CD4-positive, alpha-beta T cell treated with Interleukin-15 for 4 hours (primary cell): ENCODE results near the gene TIAM2.
A peak's percentile ranks its signal among the peaks of the same experiment; 100 is the strongest.

Source experiments
- DNase-seq: peaks from one replicate; pipeline ENCODE4 v3.0.0-alpha.2; 2020; ENCODE audit warnings: low spot score

TIAM2 gene

GRCh38 chr6:155064303-155064702 is 69.2 kb downstream of the TIAM2 start:
- no peak for DNase-seq

GRCh38 chr6:155066361-155066760 is 71.2 kb downstream of the TIAM2 start:
- no peak for DNase-seq

- no peak for DNase-seq
These were observed 72.0 kb downstream of the TIAM2 start for GRCh38 chr6:155066921-155067680.

- no peak for DNase-seq
These were observed 73.0 kb downstream of the TIAM2 start for GRCh38 chr6:155067956-155068615.

GRCh38 chr6:155069543-155069942 is 74.4 kb downstream of the TIAM2 start:
- no peak for DNase-seq

- DNase-seq: no peak
These were observed 81.0 kb downstream of the TIAM2 start for GRCh38 chr6:155075930-155076695.

GRCh38 chr6:155077331-155077730 is 82.2 kb downstream of the TIAM2 start:
- DNase-seq: no peak

GRCh38 chr6:155077784-155078183 is 82.7 kb downstream of the TIAM2 start:
- DNase-seq: no peak

GRCh38 chr6:155078331-155078745 is 83.2 kb downstream of the TIAM2 start:
- DNase-seq: no peak

- DNase-seq: no peak
These were observed 84.9 kb downstream of the TIAM2 start for GRCh38 chr6:155079985-155080452.

GRCh38 chr6:155080881-155081845 is 86.0 kb downstream of the TIAM2 start:
- no peak for DNase-seq

- DNase-seq: no peak
These were observed 89.5 kb downstream of the TIAM2 start for GRCh38 chr6:155084431-155085123.

- DNase-seq: no peak
These were observed 90.6 kb downstream of the TIAM2 start for GRCh38 chr6:155085582-155086257.

- DNase-seq: no peak
These were observed 93.7 kb downstream of the TIAM2 start for GRCh38 chr6:155088856-155089255.

- DNase-seq: no peak
These were observed 94.6 kb downstream of the TIAM2 start for GRCh38 chr6:155089746-155090145.

GRCh38 chr6:155090166-155090565 is 95.1 kb downstream of the TIAM2 start:
- DNase-seq: no peak

GRCh38 chr6:155091756-155092155 is 96.6 kb downstream of the TIAM2 start:
- DNase-seq: no peak

- peak; percentile 40 for DNase-seq
These were observed 98.3 kb downstream of the TIAM2 start for GRCh38 chr6:155093430-155093829.

GRCh38 chr6:155100087-155100486 is 105.0 kb downstream of the TIAM2 start:
- no peak for DNase-seq

- no peak for DNase-seq
These were observed 105.5 kb downstream of the TIAM2 start for GRCh38 chr6:155100591-155100990.
